NCI-H128 (cell line): ENCODE data around the gene IGFL4.
A peak's percentile ranks its signal among the peaks of the same experiment; 100 is the strongest.

Source experiments
- DNase-seq: peaks from one replicate; lab custom pipeline; 2025; ENCODE audit not compliant: unreplicated experiment; lab: John Stamatoyannopoulos, UW

The IGFL4 gene

DNA sequence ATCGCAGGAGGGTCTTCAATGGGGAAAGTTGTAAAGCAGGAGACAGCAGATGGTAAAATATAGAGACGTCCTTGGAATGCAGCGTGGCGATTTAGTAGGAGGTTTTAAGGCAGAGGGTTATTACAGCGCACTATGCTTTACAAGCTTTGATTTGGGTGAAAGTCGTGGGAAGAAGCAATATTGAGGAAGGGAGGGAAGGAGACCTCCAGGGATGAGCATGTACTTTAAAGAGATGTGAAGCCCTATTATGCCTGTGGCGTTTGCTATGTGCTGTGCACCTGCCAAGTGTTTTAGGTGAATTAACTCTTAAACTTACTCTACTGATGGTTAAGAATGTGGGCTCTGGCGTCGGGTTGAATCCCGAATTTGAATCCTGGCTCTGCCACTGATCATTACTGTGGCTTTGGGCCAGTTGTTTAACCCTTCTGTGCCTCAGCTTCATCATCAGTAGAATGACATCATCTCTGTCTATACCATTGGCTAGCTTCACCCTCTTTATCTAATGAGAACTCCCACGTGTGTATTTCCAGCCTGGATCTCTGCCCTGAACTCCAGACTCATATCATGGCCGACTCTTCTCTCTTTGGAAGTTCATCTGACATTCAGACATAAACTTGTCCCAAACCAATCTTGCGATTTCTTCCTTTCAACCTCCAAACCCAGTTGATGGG is 45.0 kb downstream of the IGFL4 start:
- no peak for DNase-seq

- peak; percentile 100 for DNase-seq
Observed at GRCh38 chr19:45994998-45995714, 45.6 kb downstream of the IGFL4 start, which contains the start of gene CCDC61. CCDC61 (plus strand) TSS chr19:45995467; CDS start chr19:46003019, 7,552 bp downstream.

GRCh38 chr19:45994456-45994997 is 46.3 kb downstream of the IGFL4 start:
- no peak for DNase-seq

DNA sequence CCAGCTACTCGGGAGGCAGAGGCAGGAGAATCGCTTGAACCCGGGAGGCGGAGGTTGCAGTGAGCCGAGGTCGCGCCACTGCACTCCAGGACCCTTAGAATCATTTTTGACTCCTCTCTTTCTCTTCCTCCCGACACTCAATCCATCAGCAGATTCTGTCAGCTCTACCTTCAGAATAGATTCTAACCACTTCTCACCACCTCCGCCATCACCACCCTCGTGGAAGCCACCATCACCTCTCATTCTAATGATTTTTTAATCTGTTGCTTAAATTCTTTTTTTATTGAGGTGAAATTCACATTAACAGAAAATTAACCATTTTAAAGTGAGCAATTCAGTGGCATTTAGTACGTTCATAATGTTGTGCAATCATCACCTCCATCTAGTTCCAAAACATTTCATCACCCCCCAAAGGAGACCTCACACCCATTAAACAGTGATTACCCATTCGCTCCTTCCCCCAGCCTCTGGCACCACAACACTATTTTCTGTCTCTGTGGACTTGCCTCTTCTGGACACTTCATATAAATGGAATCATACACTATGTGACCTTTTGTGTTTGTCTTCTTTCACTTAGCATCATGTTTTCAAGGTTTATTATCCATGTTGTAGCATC is 50.6 kb downstream of the IGFL4 start:
- DNase-seq: no peak
